IPS-11a (cell line): Measurements from ENCODE around the gene DHCR24.

Experiments used
- H3K4me3 ChIP-seq: one replicate; pipeline ENCODE4 v1.5.1; 2013; ENCODE audit warnings: low read depth, low read length, control low read depth

Gene DHCR24

GRCh38 chr1:54865238-54866073 lies 21.5 kb downstream of the DHCR24 start:
- H3K4me3 ChIP-seq = no peak overlapping the region

- H3K4me3 ChIP-seq = no peak overlapping the region
Observed at GRCh38 chr1:54864460-54865208, 22.4 kb downstream of the DHCR24 start.

- H3K4me3 ChIP-seq = no peak overlapping the region
Observed at GRCh38 chr1:54863267-54863665, 23.7 kb downstream of the DHCR24 start.

- H3K4me3 ChIP-seq = no peak overlapping the region
Observed at GRCh38 chr1:54861070-54861761, 25.8 kb downstream of the DHCR24 start.

GRCh38 chr1:54859700-54860391 lies 27.1 kb downstream of the DHCR24 start:
- H3K4me3 ChIP-seq = no peak overlapping the region

- no peak overlapping the region for H3K4me3 ChIP-seq
Observed at GRCh38 chr1:54857746-54858561, 29.0 kb downstream of the DHCR24 start.

- no peak overlapping the region for H3K4me3 ChIP-seq
Observed at GRCh38 chr1:54857141-54857540, 29.9 kb downstream of the DHCR24 start.

GRCh38 chr1:54854381-54855020 lies 32.5 kb downstream of the DHCR24 start:
- H3K4me3 ChIP-seq = no peak overlapping the region

- H3K4me3 ChIP-seq = no peak overlapping the region
Observed at GRCh38 chr1:54853793-54854370, 33.1 kb downstream of the DHCR24 start.

GRCh38 chr1:54853096-54853792 lies 33.8 kb downstream of the DHCR24 start:
- H3K4me3 ChIP-seq = no peak overlapping the region

- H3K4me3 ChIP-seq = no peak overlapping the region
Observed at GRCh38 chr1:54851936-54852524, 35.0 kb downstream of the DHCR24 start.

- no peak overlapping the region for H3K4me3 ChIP-seq
Observed at GRCh38 chr1:54851406-54851805, 35.6 kb downstream of the DHCR24 start.

GRCh38 chr1:54850737-54851136 lies 36.3 kb downstream of the DHCR24 start:
- H3K4me3 ChIP-seq = no peak overlapping the region

- H3K4me3 ChIP-seq = no peak overlapping the region
Observed at GRCh38 chr1:54850069-54850730, 36.8 kb downstream of the DHCR24 start.

GRCh38 chr1:54849219-54850068 lies 37.6 kb downstream of the DHCR24 start:
- no peak overlapping the region for H3K4me3 ChIP-seq

GRCh38 chr1:54848134-54848948 lies 38.7 kb downstream of the DHCR24 start:
- no peak overlapping the region for H3K4me3 ChIP-seq
